ENCODE data around the gene SERPINE1.

SERPINE1 gene

DNA sequence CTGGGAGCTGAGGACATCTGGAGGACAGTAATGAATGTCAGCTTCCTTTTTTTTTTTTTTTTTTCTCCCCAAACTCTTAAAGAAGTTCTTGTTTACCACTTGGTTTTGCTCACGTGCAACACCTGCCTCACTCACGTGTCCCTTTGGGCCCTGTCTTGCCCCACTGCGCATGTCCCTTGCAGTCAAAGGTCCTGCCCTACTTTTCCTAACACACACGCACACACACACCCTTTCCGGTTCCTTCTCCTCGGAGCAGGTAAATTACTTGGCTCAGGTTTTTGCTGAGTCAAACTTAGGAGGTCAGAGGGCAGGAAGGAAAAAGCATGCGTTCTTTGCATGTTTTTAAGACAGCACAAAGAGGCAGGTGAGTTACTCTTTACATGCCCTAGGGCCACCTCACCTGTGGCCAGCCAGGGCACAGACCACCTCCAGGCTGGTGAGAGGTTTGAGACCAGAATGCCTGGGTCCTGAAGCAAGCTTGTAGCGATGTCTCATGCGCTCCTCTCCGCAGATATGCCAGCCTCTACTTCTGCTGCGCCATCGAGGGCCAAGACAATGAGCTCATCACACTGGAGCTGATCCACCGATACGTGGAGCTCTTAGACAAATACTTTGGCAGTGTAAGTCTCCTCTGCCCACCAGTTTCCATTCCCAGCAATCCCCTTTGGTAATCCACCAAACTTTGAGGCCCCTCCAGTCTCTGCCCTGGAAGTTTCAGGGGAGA is 30.1 kb downstream of the SERPINE1 start:
- DNase-seq = no peak

GRCh38 chr7:101159696-101160674 is 33.1 kb downstream of the SERPINE1 start:
- no peak for DNase-seq

- DNase-seq = no peak
Measured at GRCh38 chr7:101160910-101161309, 34.0 kb downstream of the SERPINE1 start.

GRCh38 chr7:101161692-101162471 is 35.0 kb downstream of the SERPINE1 start:
- no peak for DNase-seq

GRCh38 chr7:101162551-101163278 is 35.8 kb downstream of the SERPINE1 start:
- DNase-seq = peak in 1 of 14 donors; percentile 45

GRCh38 chr7:101163279-101164070 is 36.6 kb downstream of the SERPINE1 start:
- peak in 1 of 14 donors; percentile 67 for DNase-seq

GRCh38 chr7:101164071-101164840 is 37.4 kb downstream of the SERPINE1 start:
- peak in 1 of 14 donors; percentile 21 for DNase-seq

DNA sequence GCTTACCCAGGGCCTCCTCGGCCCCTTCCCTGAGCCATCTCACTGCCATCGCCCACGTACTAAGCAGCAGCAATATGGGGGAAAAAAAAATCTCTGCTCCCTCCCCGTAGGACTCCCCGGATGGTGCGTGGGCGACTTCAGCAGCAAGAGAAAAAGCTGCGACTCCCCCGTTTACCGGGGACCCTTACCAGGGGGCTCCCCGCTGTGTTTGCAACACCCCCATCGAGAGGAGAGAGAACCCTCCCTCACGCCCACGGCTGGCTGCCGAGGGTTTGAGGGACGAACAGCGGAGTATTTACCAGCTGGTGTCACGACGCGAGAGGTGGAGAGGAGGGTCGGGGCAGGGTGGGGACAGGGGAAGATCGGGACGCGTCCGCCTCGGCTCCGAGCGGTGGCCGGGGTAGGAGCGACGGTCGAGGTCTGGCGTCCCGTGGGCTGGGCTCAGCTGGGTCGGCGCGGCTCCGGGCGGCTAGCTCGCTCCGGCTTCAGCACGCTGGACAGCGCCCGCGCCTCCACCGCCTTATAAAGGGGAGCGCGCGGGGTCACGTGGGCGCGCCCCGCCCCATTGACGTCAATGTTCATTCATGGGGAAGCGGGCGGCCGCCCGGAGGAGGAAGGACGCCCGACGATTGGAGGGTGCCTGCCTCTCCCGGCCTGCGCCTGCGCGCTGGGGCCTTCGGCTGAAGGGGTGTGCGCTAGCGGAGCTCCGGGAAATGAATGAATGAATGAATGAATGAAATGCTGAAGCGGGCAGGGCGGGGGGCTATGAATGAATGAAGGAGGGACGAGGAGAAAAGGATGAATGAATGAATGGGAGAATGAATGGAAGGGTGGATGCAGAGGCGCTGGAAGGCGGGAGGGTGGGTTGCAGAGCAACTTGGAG is 38.4 kb downstream of the SERPINE1 start, which contains the start of gene VGF:
VGF (minus strand) TSS at position 495 of the 883 bp plus-strand sequence. CDS start 726 bp downstream, outside the sequence.
- DNase-seq = peak; percentile 21 to 87 (median 79)

GRCh38 chr7:101165958-101166647 is 39.2 kb downstream of the SERPINE1 start:
- DNase-seq = no peak

- DNase-seq = no peak
Measured at GRCh38 chr7:101166648-101166908, 39.7 kb downstream of the SERPINE1 start.

GRCh38 chr7:101166909-101167644 is 40.2 kb downstream of the SERPINE1 start:
- no peak for DNase-seq

DNA sequence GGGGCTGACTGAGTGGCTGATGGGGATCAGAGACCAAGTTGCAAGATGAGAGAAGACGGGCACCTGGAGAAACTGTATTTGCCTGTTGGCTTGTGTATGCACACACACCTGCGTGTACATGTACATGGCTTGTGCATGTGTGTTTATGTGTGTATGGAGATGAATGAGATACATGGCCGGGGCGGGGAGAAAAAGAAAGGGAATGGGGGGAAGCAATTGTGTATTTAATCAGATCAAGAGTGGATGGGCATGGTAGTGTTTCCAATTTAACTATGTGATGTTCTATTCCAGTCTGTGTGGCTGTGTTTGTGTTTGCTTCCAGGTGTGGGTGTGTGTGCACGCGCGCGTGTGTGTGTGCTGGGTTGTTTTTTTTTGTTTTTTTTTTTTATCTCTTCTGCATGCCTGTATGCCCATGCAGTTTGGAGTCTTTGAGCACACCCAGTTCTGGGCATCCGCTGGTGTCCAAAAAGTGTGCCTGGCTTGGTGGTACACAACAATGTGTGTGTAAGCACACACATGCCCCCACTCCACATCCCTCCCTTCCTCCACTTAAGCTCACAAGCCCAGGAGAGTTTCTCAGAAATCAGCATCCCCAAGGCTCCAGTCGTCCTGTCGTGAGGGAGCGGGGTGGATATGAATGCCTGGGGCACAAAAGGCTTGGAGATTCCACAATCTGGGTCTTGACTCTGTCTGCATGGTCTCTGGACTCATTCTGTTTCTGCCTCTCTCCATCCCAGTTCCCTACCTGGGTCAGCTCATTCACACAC is 40.9 kb downstream of the SERPINE1 start:
- no peak for DNase-seq

GRCh38 chr7:101168412-101169049 is 41.6 kb downstream of the SERPINE1 start:
- DNase-seq = no peak

GRCh38 chr7:101169110-101169837 is 42.4 kb downstream of the SERPINE1 start:
- DNase-seq = no peak

DNA sequence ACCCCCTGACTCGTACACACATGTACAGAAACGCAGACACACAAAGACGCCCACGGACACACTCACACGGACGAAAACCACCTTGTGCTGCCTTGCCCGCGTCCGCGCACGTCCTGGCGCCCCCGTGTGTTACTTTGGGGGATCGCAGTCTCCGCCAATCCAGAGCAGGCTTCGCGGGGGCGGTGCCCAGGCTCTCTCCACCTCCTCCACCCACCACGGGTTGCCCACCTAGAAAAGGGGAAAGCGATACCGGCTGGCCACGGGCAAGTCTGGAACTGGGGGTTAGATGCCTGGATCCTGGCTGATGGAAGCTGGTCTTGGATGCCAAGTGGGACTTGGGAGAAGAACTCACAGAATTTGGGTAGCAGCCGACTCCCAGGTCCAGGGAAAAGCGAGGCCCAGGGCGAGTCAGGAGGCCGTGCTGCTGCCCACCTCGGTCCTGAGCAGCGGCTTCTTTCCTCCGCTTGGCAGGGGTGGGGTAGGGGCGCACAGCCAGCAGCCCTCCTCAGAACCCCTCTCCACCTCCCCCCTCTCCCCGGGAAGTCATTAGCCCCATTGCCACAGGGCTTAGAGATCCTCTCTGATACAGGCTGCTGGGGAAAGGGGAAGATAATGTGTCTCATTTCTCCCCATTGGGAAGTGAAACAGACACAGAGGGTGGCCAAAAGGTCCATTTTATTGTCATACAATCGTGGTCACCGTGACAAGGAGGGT is 43.1 kb downstream of the SERPINE1 start:
- DNase-seq = peak in 11 of 14 donors; percentile 8 to 46 (median 14)

All from C1 segment of cervical spinal cord (tissue), 14 donors.